ENCODE measurements around the gene ABCG2.

DNA sequence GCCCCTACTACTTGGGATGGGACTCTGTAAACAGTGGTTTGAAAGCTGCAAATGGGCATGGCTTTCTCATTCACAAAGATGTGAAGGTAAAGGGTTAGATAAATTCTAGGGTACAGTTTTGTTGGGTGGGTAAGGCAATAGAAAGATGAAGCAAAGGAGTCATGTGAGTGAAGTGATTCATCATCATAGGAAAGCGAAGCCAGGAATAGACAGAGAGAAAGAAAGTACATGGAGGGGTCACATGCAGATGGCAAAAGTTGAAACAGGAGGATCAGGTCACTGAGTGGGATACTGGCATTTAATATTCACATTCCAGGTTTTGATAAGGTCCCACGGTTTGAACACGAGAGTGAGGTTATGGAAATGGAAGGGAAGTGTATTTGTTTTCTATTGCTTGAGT is 8.2 kb upstream of the ABCG2 start:
- TF ChIP-seq, protein P1, sequence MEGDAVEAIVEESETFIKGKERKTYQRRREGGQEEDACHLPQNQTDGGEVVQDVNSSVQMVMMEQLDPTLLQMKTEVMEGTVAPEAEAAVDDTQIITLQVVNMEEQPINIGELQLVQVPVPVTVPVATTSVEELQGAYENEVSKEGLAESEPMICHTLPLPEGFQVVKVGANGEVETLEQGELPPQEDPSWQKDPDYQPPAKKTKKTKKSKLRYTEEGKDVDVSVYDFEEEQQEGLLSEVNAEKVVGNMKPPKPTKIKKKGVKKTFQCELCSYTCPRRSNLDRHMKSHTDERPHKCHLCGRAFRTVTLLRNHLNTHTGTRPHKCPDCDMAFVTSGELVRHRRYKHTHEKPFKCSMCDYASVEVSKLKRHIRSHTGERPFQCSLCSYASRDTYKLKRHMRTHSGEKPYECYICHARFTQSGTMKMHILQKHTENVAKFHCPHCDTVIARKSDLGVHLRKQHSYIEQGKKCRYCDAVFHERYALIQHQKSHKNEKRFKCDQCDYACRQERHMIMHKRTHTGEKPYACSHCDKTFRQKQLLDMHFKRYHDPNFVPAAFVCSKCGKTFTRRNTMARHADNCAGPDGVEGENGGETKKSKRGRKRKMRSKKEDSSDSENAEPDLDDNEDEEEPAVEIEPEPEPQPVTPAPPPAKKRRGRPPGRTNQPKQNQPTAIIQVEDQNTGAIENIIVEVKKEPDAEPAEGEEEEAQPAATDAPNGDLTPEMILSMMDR (conservative IDR thresholded peaks at IDR 0.05; ENCODE audit: low read depth, low read length) = no peak
- no peak for TF ChIP-seq EZH2 (IDR thresholded peaks at IDR 0.05; ENCODE audit: borderline replicate concordance, low read depth, low read length, poor library complexity, severe bottlenecking)
